ENCODE data around the gene DDX1. TPM values are rescaled to one million over a fixed set of nuclear protein-coding genes. Genes with fewer than 3 reads are reported as not detected.

Gene DDX1
- total and polyA plus RNA-seq, 2 of the 4 experiments (the other 2 are of a cell fraction): 73.6 to 74.9 TPM

DNA sequence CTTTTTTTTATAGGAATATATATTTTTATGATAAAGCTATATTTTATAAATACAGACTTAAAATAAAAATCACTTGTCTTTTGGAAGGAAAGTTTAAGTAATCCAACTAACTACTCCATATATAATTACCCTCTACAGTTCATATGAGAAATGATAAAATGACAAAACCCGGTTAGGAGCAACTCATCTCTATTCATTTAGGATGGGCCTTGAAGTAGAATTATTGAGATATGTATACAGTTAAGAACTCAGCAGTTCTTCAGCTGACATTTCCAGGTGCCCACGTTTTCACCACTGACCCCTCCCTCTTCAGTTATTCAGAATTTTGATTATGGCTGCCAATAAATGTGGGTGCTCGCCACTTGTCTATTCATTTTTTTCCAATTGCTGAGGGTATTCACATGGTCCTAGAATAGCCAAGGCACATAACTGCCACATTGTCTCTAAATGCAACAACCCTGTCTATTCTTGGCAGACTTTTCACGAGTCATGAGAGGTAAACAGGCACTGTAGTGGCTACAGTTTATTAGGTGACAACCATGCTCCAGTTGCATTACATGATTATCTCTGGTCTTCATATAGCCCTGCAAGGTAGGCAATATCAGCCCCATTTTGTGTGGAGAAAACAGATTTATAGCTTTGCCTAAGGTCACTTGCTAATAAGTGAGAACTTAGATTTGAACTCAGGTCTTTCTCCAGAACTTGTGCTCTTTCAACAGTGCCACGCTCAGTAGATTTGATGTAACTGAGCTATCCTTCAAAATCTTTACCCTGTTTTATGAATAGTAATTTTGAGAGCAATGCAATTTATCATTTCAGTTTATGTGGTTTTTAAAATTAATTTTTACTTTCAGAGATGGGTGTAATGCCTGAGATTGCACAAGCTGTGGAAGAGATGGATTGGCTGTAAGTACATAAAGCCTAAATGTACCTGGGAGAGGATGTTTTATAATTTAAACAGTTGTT is 2.9 kb downstream of the DDX1 start:
- peaks cover 5% of the 10 kb centered on the region; the same call in 1 of the 2 replicates for H3K9me1 ChIP-seq (ENCODE audit: insufficient read depth, low read length)
- DNase-seq: no peak
- H3K9ac ChIP-seq (ENCODE audit: low read depth, low read length): no peak overlapping the region
- BruUV-seq (replicated peaks): no TSS peak
- no peak overlapping the region for H4K8ac ChIP-seq (ENCODE audit: low read depth in 2 of 2, low read length in 2 of 2)
- in situ Hi-C loops (cut with MboI; ENCODE audit: low sequenced_read_pairs) (loop anchor here (25.0 kb wide), 2 partner anchors 557 to 1082 kb away; no protein-coding TSS in a partner anchor), dilution Hi-C loops (cut with HindIII; ENCODE audit: low sequenced_read_pairs, unreplicated experiment) (no loop called here), intact Hi-C loops (cut with micrococcal nuclease) (no loop called here)
- H2AFZ ChIP-seq (replicated peaks; ENCODE audit: low read length, poor library complexity): no peak overlapping the region
- H3K4me1 ChIP-seq (ENCODE audit: control insufficient read depth, insufficient read depth, low read length): no peaks in the 10 kb centered on the region
- no peak overlapping the region for H2AK5ac ChIP-seq (ENCODE audit: low read depth, low read length)
- no peak overlapping the region for H4K91ac ChIP-seq (ENCODE audit: insufficient read depth, low read depth, low read length)
- no peak overlapping the region for H3K4me2 ChIP-seq (ENCODE audit: low read depth, low read length)
- H2BK120ac ChIP-seq (ENCODE audit: low read depth, low read length): no peak overlapping the region
- no peak for ATAC-seq (ENCODE audit: low read depth)
- no peak overlapping the region for H3K27ac ChIP-seq (ENCODE audit: insufficient read depth, low read length)
- no peak overlapping the region for H2BK15ac ChIP-seq (ENCODE audit: low read depth, low read length)
- no peak overlapping the region for H3K4ac ChIP-seq (ENCODE audit: low read depth, low read length)
- no peak overlapping the region for H2BK5ac ChIP-seq (ENCODE audit: low read depth, low read length, poor library complexity, severe bottlenecking)
- H3K14ac ChIP-seq (replicated peaks; ENCODE audit: low read depth, low read length): no peak overlapping the region
- no peaks in the 10 kb centered on the region for H3K27me3 ChIP-seq (ENCODE audit: control insufficient read depth, insufficient read depth, low read length)
- peak overlapping the region; percentile 63; the same call in 1 of the 2 replicates for H3K23ac ChIP-seq (ENCODE audit: low read depth, low read length)
- H3K4me3 ChIP-seq (ENCODE audit: insufficient read depth, low read depth, low read length): no peak overlapping the region
- H4K20me1 ChIP-seq (ENCODE audit: insufficient read depth, low read length): peaks cover 15% of the 10 kb centered on the region; the same call in 1 of the 2 replicates
- H3K56ac ChIP-seq (ENCODE audit: extremely low read depth, insufficient read depth, low read length): no peak overlapping the region
- peaks cover 14 to 28% of the 10 kb centered on the region in 2 experiments for H3K79me1 ChIP-seq (ENCODE audit: low read depth in 1 of 2, low read length in 2 of 2)
- no peak overlapping the region for H4K5ac ChIP-seq (ENCODE audit: low read depth, low read length)
- peaks cover 16% of the 10 kb centered on the region for H3K36me3 ChIP-seq (ENCODE audit: control insufficient read depth, insufficient read depth, low read length)
- H2BK20ac ChIP-seq (ENCODE audit: low read depth, low read length): no peak overlapping the region
- no peak overlapping the region for H2AK9ac ChIP-seq (replicated peaks; ENCODE audit: low read depth, low read length, poor library complexity)
- H3K9me3 ChIP-seq (ENCODE audit: control insufficient read depth, insufficient read depth, low read length): no peaks in the 10 kb centered on the region
- CTCF ChIA-PET: no interaction called here
- POLR2A ChIA-PET (ENCODE audit: unreplicated experiment): no interaction called here
- no peak overlapping the region for H3K18ac ChIP-seq (ENCODE audit: low read depth, low read length)
- no CpG with 5 or more reads among the region's 5 CpGs for WGBS, 2 experiments (ENCODE audit: extremely low coverage in 2 of 2, insufficient read length in 1 of 2)
- TF ChIP-seq BHLHE40 (IDR thresholded peaks at IDR 0.05; ENCODE audit: low read depth, low read length) (no peak), POLR2A (IDR thresholded peaks at IDR 0.05; ENCODE audit: low read depth, low read length) (no peak), NFE2L2 (IDR thresholded peaks at IDR 0.05; ENCODE audit: low read depth, low read length) (no peak), MAFK (IDR thresholded peaks at IDR 0.05; ENCODE audit: low read depth, low read length) (no peak), SMC3 (IDR thresholded peaks at IDR 0.05; ENCODE audit: low read depth, low read length) (no peak), RCOR1 (IDR thresholded peaks at IDR 0.05; ENCODE audit: insufficient replicate concordance, low read length) (no peak), FOS (IDR thresholded peaks at IDR 0.05; ENCODE audit: low read depth, low read length) (no peak), MXI1 (IDR thresholded peaks at IDR 0.05; ENCODE audit: borderline replicate concordance, low read depth, low read length) (no peak), RAD21 (IDR thresholded peaks at IDR 0.05; ENCODE audit: low read length) (no peak), CEBPB (IDR thresholded peaks at IDR 0.05; ENCODE audit: low read depth, low read length) (no peak), CHD1 (IDR thresholded peaks at IDR 0.05; ENCODE audit: low read depth, low read length) (no peak), MAZ (IDR thresholded peaks at IDR 0.05; ENCODE audit: borderline replicate concordance, low read depth, low read length) (no peak)
- TF ChIP-seq, protein P1, sequence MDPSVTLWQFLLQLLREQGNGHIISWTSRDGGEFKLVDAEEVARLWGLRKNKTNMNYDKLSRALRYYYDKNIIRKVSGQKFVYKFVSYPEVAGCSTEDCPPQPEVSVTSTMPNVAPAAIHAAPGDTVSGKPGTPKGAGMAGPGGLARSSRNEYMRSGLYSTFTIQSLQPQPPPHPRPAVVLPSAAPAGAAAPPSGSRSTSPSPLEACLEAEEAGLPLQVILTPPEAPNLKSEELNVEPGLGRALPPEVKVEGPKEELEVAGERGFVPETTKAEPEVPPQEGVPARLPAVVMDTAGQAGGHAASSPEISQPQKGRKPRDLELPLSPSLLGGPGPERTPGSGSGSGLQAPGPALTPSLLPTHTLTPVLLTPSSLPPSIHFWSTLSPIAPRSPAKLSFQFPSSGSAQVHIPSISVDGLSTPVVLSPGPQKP (IDR thresholded peaks at IDR 0.05; ENCODE audit: borderline replicate concordance, low read depth, low read length): no peak
- TF ChIP-seq, protein P2, sequence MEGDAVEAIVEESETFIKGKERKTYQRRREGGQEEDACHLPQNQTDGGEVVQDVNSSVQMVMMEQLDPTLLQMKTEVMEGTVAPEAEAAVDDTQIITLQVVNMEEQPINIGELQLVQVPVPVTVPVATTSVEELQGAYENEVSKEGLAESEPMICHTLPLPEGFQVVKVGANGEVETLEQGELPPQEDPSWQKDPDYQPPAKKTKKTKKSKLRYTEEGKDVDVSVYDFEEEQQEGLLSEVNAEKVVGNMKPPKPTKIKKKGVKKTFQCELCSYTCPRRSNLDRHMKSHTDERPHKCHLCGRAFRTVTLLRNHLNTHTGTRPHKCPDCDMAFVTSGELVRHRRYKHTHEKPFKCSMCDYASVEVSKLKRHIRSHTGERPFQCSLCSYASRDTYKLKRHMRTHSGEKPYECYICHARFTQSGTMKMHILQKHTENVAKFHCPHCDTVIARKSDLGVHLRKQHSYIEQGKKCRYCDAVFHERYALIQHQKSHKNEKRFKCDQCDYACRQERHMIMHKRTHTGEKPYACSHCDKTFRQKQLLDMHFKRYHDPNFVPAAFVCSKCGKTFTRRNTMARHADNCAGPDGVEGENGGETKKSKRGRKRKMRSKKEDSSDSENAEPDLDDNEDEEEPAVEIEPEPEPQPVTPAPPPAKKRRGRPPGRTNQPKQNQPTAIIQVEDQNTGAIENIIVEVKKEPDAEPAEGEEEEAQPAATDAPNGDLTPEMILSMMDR (conservative IDR thresholded peaks at IDR 0.05; ENCODE audit: low read depth, low read length): no peak

Measured in IMR-90 (cell line).